K562 (cell line): ENCODE data around the gene GNG7. TPM values are rescaled to one million over a fixed set of nuclear protein-coding genes. Genes with fewer than 3 reads are reported as not detected.

Source experiments
- ARNT ChIP-seq, 2 experiments: fragments of 450-650 bp; IDR thresholded peaks; 2 replicates each; pipeline ENCODE4 v1.6.1; 2016; ENCODE audit warnings: mild to moderate bottlenecking in 1 of 2
- ASH1L ChIP-seq: fragments of 450-650 bp; IDR thresholded peaks from 2 replicates; pipeline ENCODE4 v1.6.1; 2018; ENCODE audit warnings: borderline replicate concordance, mild to moderate bottlenecking, low read depth; ENCODE audit not compliant: partially characterized antibody
- HNRNPH1 ChIP-seq: fragments of 200-400 bp; formaldehyde crosslinking; optimal IDR thresholded peaks from 2 replicates; pipeline ENCODE3; 2017; ENCODE audit warnings: low read depth, mild to moderate bottlenecking, low read length, moderate library complexity
- KLF16 ChIP-seq: IDR thresholded peaks from 2 replicates; pipeline ENCODE4 v1.6.1; 2016; ENCODE audit warnings: antibody characterized with exemption
- NFE2 ChIP-seq: IDR thresholded peaks from 2 replicates; pipeline ENCODE4 v1.6.1; 2014; ENCODE audit warnings: antibody characterized with exemption, low read depth
- NR2C1 ChIP-seq, 2 experiments: fragments of 450-650 bp; IDR thresholded peaks; 2 replicates each; pipeline ENCODE4 v1.6.1; 2017; ENCODE audit warnings: mild to moderate bottlenecking in 2 of 2, antibody characterized with exemption in 1 of 2, inconsistent platforms in 1 of 2, missing compliant biosample characterization in 1 of 2, missing genetic modification characterization in 1 of 2
- RBM39 ChIP-seq: fragments of 200-400 bp; formaldehyde crosslinking; optimal IDR thresholded peaks from 2 replicates; pipeline ENCODE3; 2018; ENCODE audit warnings: low read depth, low read length
- RFX1 ChIP-seq: fragments of 450-650 bp; IDR thresholded peaks from 2 replicates; pipeline ENCODE4 v1.6.1; 2016; ENCODE audit warnings: mild to moderate bottlenecking, moderate library complexity
- ZHX1 ChIP-seq: fragments of 150-350 bp; conservative IDR thresholded peaks from 2 replicates; pipeline ENCODE4 v1.6.1; 2014; ENCODE audit warnings: low read length
- polyA plus RNA-seq, 8 experiments: library from polyadenylated mRNA; depleted of rRNA in 4 of 8; stranded (reverse) in 5 of 8; unstranded in 3 of 8; fragments of >200 nt; fragmentation: Nextera tagmentation in 2 of 8; fragmentation: Illumina TruSeq in 1 of 8; extraction: Ambion mirVana in 2 of 8; extraction: Trizol in 1 of 8; gene quantifications; 2 replicates each; pipeline versions ENCODE4 v1.2.1 to v1.2.3, GENCODE V29; 2011 to 2014; ENCODE audit warnings: inconsistent platforms in 1 of 8, missing spikeins in 1 of 8
- total RNA-seq, 7 experiments: library from RNA; depleted of rRNA in 6 of 7; stranded (reverse); fragments of >200 nt in 6 of 7; fragmentation: Illumina TruSeq in 2 of 7; extraction: Trizol in 2 of 7; gene quantifications; 2 replicates each; pipeline versions ENCODE4 v1.2.1 to v1.2.3, GENCODE V29; 2011 to 2021; ENCODE audit warnings: low replicate concordance in 1 of 7
- TF ChIP-seq, protein P1 (sequence below), 2 experiments: fragments of 450-650 bp in 1 of 2; sonication (generic) in 1 of 2; formaldehyde crosslinking in 1 of 2; IDR thresholded peaks; 2 replicates each; pipeline versions ENCODE4 v1.7.1 to v1.9.0; 2016 to 2022; ENCODE audit warnings: inconsistent platforms in 1 of 2, mild to moderate bottlenecking in 1 of 2, missing genetic modification reagents in 1 of 2
- TF ChIP-seq, protein P2 (sequence below), 3 experiments: fragments of 200-800 bp in 1 of 3; sonication (Bioruptor generic) in 1 of 3; sonication (generic) in 1 of 3; formaldehyde crosslinking in 1 of 3; IDR thresholded peaks; 2 replicates each; pipeline versions ENCODE4 v1.6.1 to v1.8.0; 2016 to 2022; ENCODE audit warnings: mild to moderate bottlenecking in 2 of 3, missing compliant biosample characterization in 2 of 3, missing genetic modification characterization in 2 of 3, missing genetic modification reagents in 1 of 3
- TF ChIP-seq, protein P3 (sequence below), 2 experiments: fragments of 250-450 bp in 1 of 2; fragments of 450-650 bp in 1 of 2; sonication (Bioruptor Pico) in 1 of 2; IDR thresholded peaks; 2 replicates each; pipeline versions ENCODE4 v1.6.1 to v1.8.0; 2016 to 2021; ENCODE audit warnings: mild to moderate bottlenecking in 2 of 2, moderate library complexity in 2 of 2, missing compliant biosample characterization in 1 of 2, missing genetic modification characterization in 1 of 2

The GNG7 gene
- total and polyA plus RNA-seq, 9 of the 15 experiments (the other 6 are each of a cell fraction or from before 2014, with no cell fraction given) = 0.01 to 0.20 (median 0.06) TPM; not detected in 1

- TF ChIP-seq, protein P1, sequence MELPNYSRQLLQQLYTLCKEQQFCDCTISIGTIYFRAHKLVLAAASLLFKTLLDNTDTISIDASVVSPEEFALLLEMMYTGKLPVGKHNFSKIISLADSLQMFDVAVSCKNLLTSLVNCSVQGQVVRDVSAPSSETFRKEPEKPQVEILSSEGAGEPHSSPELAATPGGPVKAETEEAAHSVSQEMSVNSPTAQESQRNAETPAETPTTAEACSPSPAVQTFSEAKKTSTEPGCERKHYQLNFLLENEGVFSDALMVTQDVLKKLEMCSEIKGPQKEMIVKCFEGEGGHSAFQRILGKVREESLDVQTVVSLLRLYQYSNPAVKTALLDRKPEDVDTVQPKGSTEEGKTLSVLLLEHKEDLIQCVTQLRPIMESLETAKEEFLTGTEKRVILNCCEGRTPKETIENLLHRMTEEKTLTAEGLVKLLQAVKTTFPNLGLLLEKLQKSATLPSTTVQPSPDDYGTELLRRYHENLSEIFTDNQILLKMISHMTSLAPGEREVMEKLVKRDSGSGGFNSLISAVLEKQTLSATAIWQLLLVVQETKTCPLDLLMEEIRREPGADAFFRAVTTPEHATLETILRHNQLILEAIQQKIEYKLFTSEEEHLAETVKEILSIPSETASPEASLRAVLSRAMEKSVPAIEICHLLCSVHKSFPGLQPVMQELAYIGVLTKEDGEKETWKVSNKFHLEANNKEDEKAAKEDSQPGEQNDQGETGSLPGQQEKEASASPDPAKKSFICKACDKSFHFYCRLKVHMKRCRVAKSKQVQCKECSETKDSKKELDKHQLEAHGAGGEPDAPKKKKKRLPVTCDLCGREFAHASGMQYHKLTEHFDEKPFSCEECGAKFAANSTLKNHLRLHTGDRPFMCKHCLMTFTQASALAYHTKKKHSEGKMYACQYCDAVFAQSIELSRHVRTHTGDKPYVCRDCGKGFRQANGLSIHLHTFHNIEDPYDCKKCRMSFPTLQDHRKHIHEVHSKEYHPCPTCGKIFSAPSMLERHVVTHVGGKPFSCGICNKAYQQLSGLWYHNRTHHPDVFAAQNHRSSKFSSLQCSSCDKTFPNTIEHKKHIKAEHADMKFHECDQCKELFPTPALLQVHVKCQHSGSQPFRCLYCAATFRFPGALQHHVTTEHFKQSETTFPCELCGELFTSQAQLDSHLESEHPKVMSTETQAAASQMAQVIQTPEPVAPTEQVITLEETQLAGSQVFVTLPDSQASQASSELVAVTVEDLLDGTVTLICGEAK (IDR thresholded peaks at IDR 0.05) = peak; percentile 100
- TF ChIP-seq, protein P1 (CRISPR knock-in tag; IDR thresholded peaks at IDR 0.05) = peak; percentile 99
- TF ChIP-seq ARNT (IDR thresholded peaks at IDR 0.05) (0 out of 4 replicates have a peak, but pooled peaks of 1 of the 2 experiments have one; percentile 42), RFX1 (no peak), ZHX1 (no peak), KLF16 (no peak), HNRNPH1 (no peak), NR2C1 (IDR thresholded peaks at IDR 0.05) (peak; percentile 42; the same call in 1 of the 2 replicates), NR2C1 (tag; IDR thresholded peaks at IDR 0.05) (no peak), RBM39 (no peak), NFE2 (no peak), ASH1L (no peak)
- TF ChIP-seq, protein P2, sequence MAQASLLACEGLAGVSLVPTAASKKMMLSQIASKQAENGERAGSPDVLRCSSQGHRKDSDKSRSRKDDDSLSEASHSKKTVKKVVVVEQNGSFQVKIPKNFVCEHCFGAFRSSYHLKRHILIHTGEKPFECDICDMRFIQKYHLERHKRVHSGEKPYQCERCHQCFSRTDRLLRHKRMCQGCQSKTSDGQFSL (CRISPR knock-in tag; IDR thresholded peaks at IDR 0.05) = peak; percentile 61; the same call in 1 of the 2 replicates
- TF ChIP-seq, protein P2 (tag; IDR thresholded peaks at IDR 0.05) = 0 out of 4 replicates have a peak, but pooled peaks of 1 of the 2 experiments have one; percentile 13
- TF ChIP-seq, protein P3, sequence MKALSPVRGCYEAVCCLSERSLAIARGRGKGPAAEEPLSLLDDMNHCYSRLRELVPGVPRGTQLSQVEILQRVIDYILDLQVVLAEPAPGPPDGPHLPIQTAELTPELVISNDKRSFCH (CRISPR knock-in tag; IDR thresholded peaks at IDR 0.05) = no peak
- TF ChIP-seq, protein P3 (tag; IDR thresholded peaks at IDR 0.05) = 0 out of 2 replicates have a peak, but pooled peaks have one; percentile 34
Observed at GRCh38 chr19:2631213-2631821, 71.2 kb downstream of the GNG7 start (continued).
